HCT116 (cell line): ENCODE data around the gene SLC35E4. TPM values are rescaled to one million over a fixed set of nuclear protein-coding genes. Genes with fewer than 3 reads are reported as not detected.

ENCODE experiments used
- ATAC-seq: fragments of 200-7000 bp; cut with Tn5 transposase; 2 replicates; pipeline ENCODE4 v1.9.1; 2020; ENCODE audit warnings: mild to moderate bottlenecking, moderate library complexity
- BruUV-seq: library from RNA; stranded (reverse); fragments of 400-500 nt; replicated peaks from 2 replicates; lab custom pipeline; 2021; lab: Mats Ljungman, UMichigan
- CTCF ChIA-PET: fragments of 300-600 bp; sonication (Branson Sonifier 250); formaldehyde crosslinking; loops from one replicate; lab custom pipeline; 2021; ENCODE audit warnings: antibody characterized with exemption; lab: Charles Lee
- POLR2A ChIA-PET: fragments of 300-600, 350-600 bp; sonication (Branson Sonifier 250); formaldehyde crosslinking; loops from one replicate; lab custom pipeline; 2021; ENCODE audit warnings: antibody characterized with exemption; lab: Charles Lee
- RAD21 ChIA-PET, 2 experiments: fragments of 300-600 bp; sonication (Branson Sonifier 250); formaldehyde crosslinking; loops; one replicate each; lab custom pipeline; 2023; ENCODE audit warnings: low total read pairs in 2 of 2; ENCODE audit not compliant: uncharacterized antibody in 2 of 2, unreplicated experiment in 2 of 2, low non-redundant PET in 1 of 2; lab: Charles Lee
- DNase-seq: peaks from one replicate; pipeline ENCODE4 v3.0.0-alpha.2; 2010; ENCODE audit warnings: low read depth, low spot score
- H2AFZ ChIP-seq: fragments of 200-600 bp; shearing (Covaris generic), sonication (generic); 2 replicates; pipeline ENCODE4 v1.6.1; 2017; ENCODE audit warnings: low read depth, mixed run types, mixed read lengths, antibody characterized with exemption, low read length; ENCODE audit not compliant: poor library complexity, severe bottlenecking
- H3K27ac ChIP-seq: 2 replicates; pipeline ENCODE4 v1.5.1; 2012; ENCODE audit warnings: low read depth, low read length
- H3K27me3 ChIP-seq: fragments of 200-600 bp; sonication (generic); 2 replicates; pipeline ENCODE4 v1.6.1; 2016; ENCODE audit warnings: mixed run types, low read length, mixed read lengths; ENCODE audit not compliant: insufficient read depth
- H3K36me3 ChIP-seq, 2 experiments: fragments of 200-500 bp in 1 of 2; fragments of 200-600 bp in 1 of 2; sonication (Bioruptor generic) in 1 of 2; sonication (generic) in 1 of 2; 2 replicates each; pipeline versions ENCODE4 v1.5.1 to v1.6.1; 2014 to 2016; ENCODE audit warnings: low read length in 2 of 2, inconsistent platforms in 1 of 2, mixed read lengths in 1 of 2, mixed run types in 1 of 2; ENCODE audit not compliant: insufficient read depth in 2 of 2, control insufficient read depth in 1 of 2
- H3K4me1 ChIP-seq, 2 experiments: fragments of 200-600 bp in 1 of 2; sonication (generic) in 1 of 2; 2 replicates each; pipeline versions ENCODE4 v1.5.1 to v1.6.1; 2012 to 2017; ENCODE audit warnings: low read length in 2 of 2, inconsistent platforms in 1 of 2, mild to moderate bottlenecking in 1 of 2, mixed read lengths in 1 of 2, mixed run types in 1 of 2, moderate library complexity in 1 of 2; ENCODE audit not compliant: insufficient read depth in 2 of 2, control insufficient read depth in 1 of 2
- H3K4me2 ChIP-seq: fragments of 200-600 bp; sonication (generic); 2 replicates; pipeline ENCODE4 v1.6.1; 2017; ENCODE audit warnings: mixed run types, low read length, mixed read lengths
- H3K4me3 ChIP-seq, 2 experiments: fragments of 200-600 bp in 1 of 2; sonication (generic) in 1 of 2; replicated peaks in 1 of 2; 2 replicates each; pipeline ENCODE4 v1.5.1; 2011 to 2016; ENCODE audit warnings: low read length in 2 of 2, control low read depth in 1 of 2, low read depth in 1 of 2, mild to moderate bottlenecking in 1 of 2, mixed read lengths in 1 of 2, mixed run types in 1 of 2
- H3K79me2 ChIP-seq: fragments of 200-600 bp; sonication (generic); 2 replicates; pipeline ENCODE4 v1.6.1; 2017; ENCODE audit warnings: mild to moderate bottlenecking, mixed run types, low read length, moderate library complexity, mixed read lengths; ENCODE audit not compliant: insufficient read depth
- H3K9ac ChIP-seq: fragments of 200-600 bp; sonication (generic); 2 replicates; pipeline ENCODE4 v1.6.1; 2016; ENCODE audit warnings: low read length, mixed read lengths
- H3K9me2 ChIP-seq: fragments of 200-600 bp; sonication (generic), shearing (Covaris generic); 2 replicates; pipeline ENCODE4 v1.6.1; 2017; ENCODE audit warnings: mixed run types, mild to moderate bottlenecking, moderate library complexity; ENCODE audit not compliant: insufficient read depth
- H3K9me3 ChIP-seq, 2 experiments: fragments of 200-500 bp in 1 of 2; fragments of 200-600 bp in 1 of 2; sonication (Bioruptor generic) in 1 of 2; sonication (generic) in 1 of 2; 2 replicates each; pipeline ENCODE4 v1.6.1; 2014 to 2017; ENCODE audit warnings: low read length in 2 of 2, mixed read lengths in 2 of 2, inconsistent platforms in 1 of 2, low read depth in 1 of 2, mild to moderate bottlenecking in 1 of 2, mixed run types in 1 of 2, moderate library complexity in 1 of 2; ENCODE audit not compliant: control insufficient read depth in 1 of 2, insufficient read depth in 1 of 2
- H4K20me1 ChIP-seq: fragments of 200-600 bp; sonication (generic), shearing (Covaris generic); 2 replicates; pipeline ENCODE4 v1.6.1; 2017; ENCODE audit warnings: mixed run types, mild to moderate bottlenecking, moderate library complexity; ENCODE audit not compliant: insufficient read depth
- EGR1 ChIP-seq: IDR thresholded peaks from 2 replicates; pipeline ENCODE4 v1.6.1; 2012; ENCODE audit warnings: low read depth
- FOSL1 ChIP-seq: IDR thresholded peaks from 2 replicates; pipeline ENCODE4 v1.6.1; 2012; ENCODE audit warnings: low read depth
- POLR2A ChIP-seq: IDR thresholded peaks from 2 replicates; pipeline ENCODE4 v1.7.0; 2011; ENCODE audit warnings: borderline replicate concordance; ENCODE audit not compliant: insufficient read depth, insufficient read length; ENCODE audit errors: extremely low read depth
- RAD21 ChIP-seq: IDR thresholded peaks from 2 replicates; pipeline ENCODE4 v1.6.1; 2012; ENCODE audit warnings: low read depth, mild to moderate bottlenecking
- SIN3A ChIP-seq: IDR thresholded peaks from 2 replicates; pipeline ENCODE4 v1.6.1; 2012; ENCODE audit warnings: low read depth
- intact Hi-C: fragments of 100-400 bp; cut with micrococcal nuclease; formaldehyde crosslinking; loops from 2 replicates; pipeline ENCODE4 v1.10.0; 2022
- total RNA-seq: library from RNA; stranded (reverse); gene quantifications from one replicate; pipeline ENCODE4 v1.2.1, GENCODE V29; 2021; ENCODE audit not compliant: unreplicated experiment
- TF ChIP-seq, protein P1 (sequence below): IDR thresholded peaks from 2 replicates; pipeline ENCODE4 v1.6.1; 2011; ENCODE audit warnings: mild to moderate bottlenecking, low read length, moderate library complexity; ENCODE audit not compliant: insufficient replicate concordance; ENCODE audit errors: extremely low read depth
- TF ChIP-seq, protein P2 (sequence below): IDR thresholded peaks from 2 replicates; pipeline ENCODE4 v1.6.1; 2012; ENCODE audit warnings: low read depth

SLC35E4 gene
- total RNA-seq, 1 experiment from 2014 or later = 6.2 TPM

- TF ChIP-seq SIN3A (no peak), RAD21 (peak; percentile 11; the same call in 1 of the 2 replicates)
- RAD21 ChIA-PET = interaction anchor here in 1 of 2 experiments (0.6 kb wide), 1 partner anchor 107 kb away, joined by 3 read pairs; no protein-coding TSS in a partner anchor
- no peak overlapping the region for H3K4me2 ChIP-seq
- intact Hi-C loops = no loop called here
- H3K4me3 ChIP-seq = no peak overlapping the region
- H3K36me3 ChIP-seq = no peaks in the 10 kb centered on the region
- no peaks in the 10 kb centered on the region for H4K20me1 ChIP-seq
- no peaks in the 10 kb centered on the region for H3K9me3 ChIP-seq
- no peak overlapping the region for H2AFZ ChIP-seq
- ATAC-seq = peak; percentile 44; the same call in 1 of the 2 replicates
- no peak overlapping the region for H3K27ac ChIP-seq
- no peaks in the 10 kb centered on the region for H3K79me2 ChIP-seq
- CTCF ChIA-PET = interaction anchor here (1.4 to 2.6 kb wide), 2 partner anchors 8 to 9 kb away, joined by 4 to 10 read pairs; partner anchors contain the start of gene SLC35E4
- POLR2A ChIA-PET = no interaction called here
- no peaks in the 10 kb centered on the region for H3K4me1 ChIP-seq
- no TSS peak for BruUV-seq
- H3K9me2 ChIP-seq = no peaks in the 10 kb centered on the region
- no peaks in the 10 kb centered on the region for H3K27me3 ChIP-seq
- no peak overlapping the region for H3K9ac ChIP-seq
- DNase-seq = no peak
Observed at GRCh38 chr22:30626413-30626812, 9.2 kb upstream of the SLC35E4 start.

DNA sequence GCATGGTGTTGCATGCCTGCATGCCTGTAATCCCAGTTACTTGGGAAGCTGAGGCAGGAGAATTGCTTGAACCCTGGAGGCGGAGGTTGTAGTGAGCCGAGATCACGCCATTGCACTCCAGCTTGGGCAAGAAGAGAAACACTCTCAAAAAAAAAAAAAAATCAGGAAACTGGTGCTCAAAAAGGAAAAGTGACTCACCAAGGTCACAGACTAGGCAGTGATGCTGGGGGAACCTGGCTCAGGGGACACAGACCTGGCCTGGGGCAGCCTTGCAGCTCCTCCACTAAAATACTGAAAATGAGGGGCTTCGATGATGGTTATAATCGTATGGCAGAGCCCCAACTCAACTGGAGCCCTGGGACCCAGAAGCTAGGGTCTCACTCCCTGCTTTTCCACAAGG lies 8.1 kb upstream of the SLC35E4 start:
- Histone ChIP-seq H3K36me3 (no peaks in the 10 kb centered on the region), H2AFZ (no peak overlapping the region), H4K20me1 (no peaks in the 10 kb centered on the region), H3K27ac (no peak overlapping the region), H3K79me2 (no peaks in the 10 kb centered on the region), H3K9ac (no peak overlapping the region), H3K9me2 (no peaks in the 10 kb centered on the region), H3K4me3 (no peak overlapping the region), H3K4me1 (no peaks in the 10 kb centered on the region), H3K4me2 (no peak overlapping the region), H3K27me3 (no peaks in the 10 kb centered on the region), H3K9me3 (no peaks in the 10 kb centered on the region)
- ChIA-PET CTCF (interaction anchor here (0.7 to 1.0 kb wide), 2 partner anchors 21 to 75 kb away, joined by 3 read pairs; partner anchors contain the start of gene TCN2), RAD21 (interaction anchor here in 1 of 2 experiments (0.6 kb wide), 1 partner anchor 839 kb away, joined by 4 read pairs; no protein-coding TSS in a partner anchor), POLR2A (no interaction called here)
- ATAC-seq = no peak
- DNase-seq = no peak
- no TSS peak for BruUV-seq
- TF ChIP-seq POLR2A (no peak), EGR1 (no peak), FOSL1 (no peak)
- TF ChIP-seq, protein P1, sequence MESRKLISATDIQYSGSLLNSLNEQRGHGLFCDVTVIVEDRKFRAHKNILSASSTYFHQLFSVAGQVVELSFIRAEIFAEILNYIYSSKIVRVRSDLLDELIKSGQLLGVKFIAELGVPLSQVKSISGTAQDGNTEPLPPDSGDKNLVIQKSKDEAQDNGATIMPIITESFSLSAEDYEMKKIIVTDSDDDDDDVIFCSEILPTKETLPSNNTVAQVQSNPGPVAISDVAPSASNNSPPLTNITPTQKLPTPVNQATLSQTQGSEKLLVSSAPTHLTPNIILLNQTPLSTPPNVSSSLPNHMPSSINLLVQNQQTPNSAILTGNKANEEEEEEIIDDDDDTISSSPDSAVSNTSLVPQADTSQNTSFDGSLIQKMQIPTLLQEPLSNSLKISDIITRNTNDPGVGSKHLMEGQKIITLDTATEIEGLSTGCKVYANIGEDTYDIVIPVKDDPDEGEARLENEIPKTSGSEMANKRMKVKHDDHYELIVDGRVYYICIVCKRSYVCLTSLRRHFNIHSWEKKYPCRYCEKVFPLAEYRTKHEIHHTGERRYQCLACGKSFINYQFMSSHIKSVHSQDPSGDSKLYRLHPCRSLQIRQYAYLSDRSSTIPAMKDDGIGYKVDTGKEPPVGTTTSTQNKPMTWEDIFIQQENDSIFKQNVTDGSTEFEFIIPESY = no peak
- TF ChIP-seq, protein P2, sequence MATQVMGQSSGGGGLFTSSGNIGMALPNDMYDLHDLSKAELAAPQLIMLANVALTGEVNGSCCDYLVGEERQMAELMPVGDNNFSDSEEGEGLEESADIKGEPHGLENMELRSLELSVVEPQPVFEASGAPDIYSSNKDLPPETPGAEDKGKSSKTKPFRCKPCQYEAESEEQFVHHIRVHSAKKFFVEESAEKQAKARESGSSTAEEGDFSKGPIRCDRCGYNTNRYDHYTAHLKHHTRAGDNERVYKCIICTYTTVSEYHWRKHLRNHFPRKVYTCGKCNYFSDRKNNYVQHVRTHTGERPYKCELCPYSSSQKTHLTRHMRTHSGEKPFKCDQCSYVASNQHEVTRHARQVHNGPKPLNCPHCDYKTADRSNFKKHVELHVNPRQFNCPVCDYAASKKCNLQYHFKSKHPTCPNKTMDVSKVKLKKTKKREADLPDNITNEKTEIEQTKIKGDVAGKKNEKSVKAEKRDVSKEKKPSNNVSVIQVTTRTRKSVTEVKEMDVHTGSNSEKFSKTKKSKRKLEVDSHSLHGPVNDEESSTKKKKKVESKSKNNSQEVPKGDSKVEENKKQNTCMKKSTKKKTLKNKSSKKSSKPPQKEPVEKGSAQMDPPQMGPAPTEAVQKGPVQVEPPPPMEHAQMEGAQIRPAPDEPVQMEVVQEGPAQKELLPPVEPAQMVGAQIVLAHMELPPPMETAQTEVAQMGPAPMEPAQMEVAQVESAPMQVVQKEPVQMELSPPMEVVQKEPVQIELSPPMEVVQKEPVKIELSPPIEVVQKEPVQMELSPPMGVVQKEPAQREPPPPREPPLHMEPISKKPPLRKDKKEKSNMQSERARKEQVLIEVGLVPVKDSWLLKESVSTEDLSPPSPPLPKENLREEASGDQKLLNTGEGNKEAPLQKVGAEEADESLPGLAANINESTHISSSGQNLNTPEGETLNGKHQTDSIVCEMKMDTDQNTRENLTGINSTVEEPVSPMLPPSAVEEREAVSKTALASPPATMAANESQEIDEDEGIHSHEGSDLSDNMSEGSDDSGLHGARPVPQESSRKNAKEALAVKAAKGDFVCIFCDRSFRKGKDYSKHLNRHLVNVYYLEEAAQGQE = no peak
- intact Hi-C loops = no loop called here
